Measurements from ENCODE around the gene EMP3. TPM values are rescaled to one million over a fixed set of nuclear protein-coding genes. Genes with fewer than 3 reads are reported as not detected.
A peak's percentile ranks its signal among the peaks of the same experiment; 100 is the strongest.

Gene EMP3
- total RNA-seq, 1 experiment from 2014 or later = 92.9 TPM

GRCh38 chr19:48329167-48329891 is 4.0 kb downstream of the EMP3 start:
- Histone ChIP-seq H3K79me2 (ENCODE audit: insufficient read depth, low read length) (peaks cover 23% of the 10 kb centered on the region), H3K9me3 (ENCODE audit: control insufficient read depth in 1 of 2, insufficient read depth in 1 of 2, low read depth in 1 of 2, low read length in 2 of 2) (no peaks in the 10 kb centered on the region), H3K9me2 (ENCODE audit: insufficient read depth) (no peaks in the 10 kb centered on the region), H3K27ac (ENCODE audit: low read depth, low read length) (0 out of 2 replicates have a peak overlapping the region, but pooled peaks have one; percentile 2), H4K20me1 (ENCODE audit: insufficient read depth) (no peaks in the 10 kb centered on the region), H3K4me2 (ENCODE audit: low read length) (no peak overlapping the region), H3K36me3 (ENCODE audit: control insufficient read depth in 1 of 2, insufficient read depth in 2 of 2, low read length in 2 of 2) (peaks cover 0 to 7% of the 10 kb centered on the region in 2 experiments; a peak in 1 of 4 replicates), H3K4me1 (ENCODE audit: control insufficient read depth in 1 of 2, insufficient read depth in 2 of 2, low read length in 2 of 2) (peaks cover 25 to 58% of the 10 kb centered on the region in 2 experiments), H3K4me3 (replicated peaks in 1 of 2; ENCODE audit: low read depth in 1 of 2, low read length in 2 of 2) (no peak overlapping the region), H3K27me3 (ENCODE audit: insufficient read depth, low read length) (no peaks in the 10 kb centered on the region), H3K9ac (ENCODE audit: low read length) (no peak overlapping the region), H2AFZ (ENCODE audit: low read depth, low read length, poor library complexity, severe bottlenecking) (no peak overlapping the region)
- intact Hi-C loops (cut with micrococcal nuclease) = loop anchor here (10.0 kb wide), 2 partner anchors 65 to 255 kb away; partner anchors contain the start of genes GRIN2D and KDELR1
- DNase-seq (ENCODE audit: low read depth, low spot score) = no peak
- no TSS peak for BruUV-seq (replicated peaks)
- ChIA-PET CTCF (interaction anchor here (0.7 kb wide), 1 partner anchor 22 kb away, joined by 3 read pairs; no protein-coding TSS in a partner anchor), RAD21 (ENCODE audit: low non-redundant PET in 1 of 2, low total read pairs in 2 of 2, uncharacterized antibody in 2 of 2, unreplicated experiment in 2 of 2) (no interaction called here), POLR2A (no interaction called here)
- ATAC-seq = no peak
- TF ChIP-seq ATF3 (IDR thresholded peaks at IDR 0.05) = no peak
- TF ChIP-seq TCF7L2 (IDR thresholded peaks at IDR 0.05; ENCODE audit: borderline replicate concordance, extremely low read depth, insufficient read depth, insufficient read length) = no peak
- peak; percentile 54 for TF ChIP-seq YY1 (IDR thresholded peaks at IDR 0.05; ENCODE audit: extremely low read depth, insufficient replicate concordance, low read depth, low read length)
- TF ChIP-seq SRF (IDR thresholded peaks at IDR 0.05; ENCODE audit: low read depth) = no peak

GRCh38 chr19:48330012-48330681 is 4.8 kb downstream of the EMP3 start:
- H3K4me2 ChIP-seq (ENCODE audit: low read length) = no peak overlapping the region
- H3K36me3 ChIP-seq (ENCODE audit: control insufficient read depth in 1 of 2, insufficient read depth in 2 of 2, low read length in 2 of 2) = peaks cover 0 to 7% of the 10 kb centered on the region in 2 experiments; a peak in 1 of 4 replicates
- H3K9ac ChIP-seq (ENCODE audit: low read length) = no peak overlapping the region
- RAD21 ChIA-PET (ENCODE audit: low non-redundant PET in 1 of 2, low total read pairs in 2 of 2, uncharacterized antibody in 2 of 2, unreplicated experiment in 2 of 2) = no interaction called here
- no peaks in the 10 kb centered on the region for H3K9me3 ChIP-seq (ENCODE audit: control insufficient read depth in 1 of 2, insufficient read depth in 1 of 2, low read depth in 1 of 2, low read length in 2 of 2)
- DNase-seq (ENCODE audit: low read depth, low spot score) (no peak), ATAC-seq (no peak)
- CTCF ChIA-PET = no interaction called here
- H3K79me2 ChIP-seq (ENCODE audit: insufficient read depth, low read length) = peaks cover 23% of the 10 kb centered on the region
- H4K20me1 ChIP-seq (ENCODE audit: insufficient read depth) = no peaks in the 10 kb centered on the region
- POLR2A ChIA-PET = interaction anchor here (0.6 kb wide), 1 partner anchor 33 kb away, joined by 4 read pairs; the partner anchor contains the start of gene TMEM143
- H3K27me3 ChIP-seq (ENCODE audit: insufficient read depth, low read length) = no peaks in the 10 kb centered on the region
- peaks cover 19 to 55% of the 10 kb centered on the region in 2 experiments for H3K4me1 ChIP-seq (ENCODE audit: control insufficient read depth in 1 of 2, insufficient read depth in 2 of 2, low read length in 2 of 2)
- no peak overlapping the region for H3K27ac ChIP-seq (ENCODE audit: low read depth, low read length)
- no peaks in the 10 kb centered on the region for H3K9me2 ChIP-seq (ENCODE audit: insufficient read depth)
- intact Hi-C loops (cut with micrococcal nuclease) = no loop called here
- BruUV-seq (replicated peaks) = no TSS peak
- H2AFZ ChIP-seq (ENCODE audit: low read depth, low read length, poor library complexity, severe bottlenecking) = no peak overlapping the region
- no peak overlapping the region for H3K4me3 ChIP-seq (replicated peaks in 1 of 2; ENCODE audit: low read depth in 1 of 2, low read length in 2 of 2)
- TF ChIP-seq CBX3 (IDR thresholded peaks at IDR 0.05; ENCODE audit: low read depth) (no peak), EZH2phosphoT487 (IDR thresholded peaks at IDR 0.05; ENCODE audit: borderline replicate concordance) (no peak), POLR2AphosphoS5 (IDR thresholded peaks at IDR 0.05; ENCODE audit: low read depth, low read length) (no peak), JUND (IDR thresholded peaks at IDR 0.05) (no peak), EZH2 (IDR thresholded peaks at IDR 0.05) (no peak), YY1 (IDR thresholded peaks at IDR 0.05; ENCODE audit: extremely low read depth, insufficient replicate concordance, low read depth, low read length) (no peak), ATF3 (IDR thresholded peaks at IDR 0.05) (no peak), CTCF (IDR thresholded peaks at IDR 0.05 in 2 of 3, conservative IDR thresholded peaks at IDR 0.05 in 1 of 3; ENCODE audit: borderline replicate concordance in 1 of 3, insufficient read depth in 1 of 3, low read depth in 2 of 3, low read length in 2 of 3) (no peak), POLR2A (IDR thresholded peaks at IDR 0.05; ENCODE audit: borderline replicate concordance, extremely low read depth, insufficient read depth, insufficient read length) (no peak), TCF7L2 (IDR thresholded peaks at IDR 0.05; ENCODE audit: borderline replicate concordance, extremely low read depth, insufficient read depth, insufficient read length) (no peak), SRF (IDR thresholded peaks at IDR 0.05; ENCODE audit: low read depth) (no peak), EGR1 (IDR thresholded peaks at IDR 0.05; ENCODE audit: low read depth) (no peak), ELF1 (IDR thresholded peaks at IDR 0.05; ENCODE audit: borderline replicate concordance, low read depth) (no peak), CEBPB (IDR thresholded peaks at IDR 0.05; ENCODE audit: low read depth) (no peak), SP1 (IDR thresholded peaks at IDR 0.05; ENCODE audit: low read depth) (no peak)

All from HCT116 (cell line).